ENCODE results near the gene HDAC6.
"Not testable (repeated sequence)": the region's sequence is repeated elsewhere in the genome, so short reads cannot be mapped to it uniquely, and the experiment has no call there.

The HDAC6 gene

DNA sequence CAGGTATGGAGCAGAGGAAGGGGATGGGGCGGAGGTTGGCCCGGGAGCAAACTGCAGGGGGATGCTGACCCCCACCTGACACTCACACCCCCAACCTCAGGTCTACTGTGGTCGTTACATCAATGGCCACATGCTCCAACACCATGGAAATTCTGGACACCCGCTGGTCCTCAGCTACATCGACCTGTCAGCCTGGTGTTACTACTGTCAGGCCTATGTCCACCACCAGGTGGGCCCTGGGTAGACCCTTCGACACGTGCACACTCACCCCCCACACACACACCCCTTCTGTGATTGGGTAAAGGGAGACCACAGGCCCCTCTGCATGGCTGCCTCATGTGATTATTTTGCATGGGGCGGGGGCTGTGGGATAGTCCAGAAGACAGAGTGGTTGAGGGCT is 22.2 kb downstream of the HDAC6 start:
- no peak for DNase-seq (ENCODE audit: low spot score)

DNA sequence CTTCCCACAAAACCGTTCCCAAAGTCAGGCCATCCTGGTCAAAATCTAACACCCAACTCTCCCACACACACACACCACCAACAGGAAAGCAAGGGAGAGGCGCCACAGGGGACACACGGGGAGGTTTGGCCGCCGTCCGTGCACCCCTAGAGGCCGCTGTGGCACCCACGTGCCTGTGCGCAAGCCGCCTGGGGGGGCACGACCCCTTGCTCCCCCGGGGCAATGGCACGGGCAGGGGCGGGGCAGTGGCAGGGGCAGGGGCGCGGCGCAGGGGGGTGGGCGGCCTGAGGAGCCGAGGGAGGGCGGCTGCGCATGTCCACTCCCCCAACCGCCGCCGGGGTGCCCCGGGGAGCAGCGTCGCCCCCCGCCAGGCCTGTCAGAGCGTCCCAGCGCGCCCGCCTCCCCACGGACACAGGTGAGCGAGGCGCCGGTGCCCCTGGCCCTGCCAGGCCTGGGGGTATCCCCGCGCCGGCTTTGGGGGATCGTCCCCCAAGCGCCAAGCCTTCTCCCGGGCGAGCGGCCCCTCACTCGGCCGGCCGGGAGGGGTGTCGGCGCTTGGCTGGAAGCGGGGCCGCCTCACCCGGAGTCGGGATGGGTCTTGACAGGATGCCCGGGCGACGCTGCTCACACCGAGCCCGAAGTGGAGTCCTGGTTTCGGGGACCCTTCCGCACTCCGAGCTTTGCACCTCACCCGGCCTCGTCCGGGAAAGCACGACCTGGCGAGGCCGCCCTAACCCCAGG is 24.4 kb downstream of the HDAC6 start, which contains the start of gene ERAS:
Gene ERAS (plus strand): TSS at position 379 of the 741 bp plus-strand sequence. CDS start 2,611 bp downstream, outside the sequence.
- DNase-seq (ENCODE audit: low spot score), result no peak

DNA sequence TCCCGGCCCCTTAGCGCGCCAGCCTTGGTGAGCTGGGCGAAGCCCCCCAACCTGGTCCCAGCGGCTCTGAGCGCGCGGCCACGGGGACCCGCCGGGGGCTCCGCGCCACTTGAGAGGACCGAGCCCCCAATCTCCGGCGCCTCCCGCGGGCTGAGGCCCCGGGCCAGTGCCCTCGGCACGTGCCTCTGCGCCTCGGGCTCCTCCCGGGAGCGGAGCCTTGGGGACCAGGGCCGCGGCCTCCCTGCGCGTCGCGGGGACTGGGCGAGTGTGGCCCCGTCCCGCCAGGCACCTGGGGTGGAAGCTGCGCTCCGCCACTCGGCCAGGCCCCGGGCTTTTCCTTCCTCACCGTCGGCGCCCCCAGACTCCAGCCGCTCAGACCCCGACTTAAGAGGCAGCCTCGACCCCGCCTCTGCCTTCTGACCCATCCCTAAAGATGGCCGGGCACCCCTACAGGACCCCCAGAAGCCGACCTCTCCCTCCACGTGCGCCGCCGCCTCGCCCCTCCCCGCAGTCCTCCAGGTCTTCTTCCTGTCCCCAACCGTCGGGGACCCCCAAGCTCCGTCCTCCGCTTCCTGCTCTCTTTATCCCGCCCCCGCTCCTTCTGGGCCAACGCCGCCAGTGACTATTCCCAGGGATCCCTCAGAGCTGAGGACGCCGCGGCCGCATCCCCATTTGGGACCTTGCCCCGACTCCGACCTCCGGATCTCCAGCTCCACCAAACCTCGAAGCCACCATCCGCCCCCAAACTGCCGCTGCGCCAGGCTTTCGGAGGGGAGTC is 25.2 kb downstream of the HDAC6 start:
- DNase-seq (ENCODE audit: low spot score), result no peak

DNA sequence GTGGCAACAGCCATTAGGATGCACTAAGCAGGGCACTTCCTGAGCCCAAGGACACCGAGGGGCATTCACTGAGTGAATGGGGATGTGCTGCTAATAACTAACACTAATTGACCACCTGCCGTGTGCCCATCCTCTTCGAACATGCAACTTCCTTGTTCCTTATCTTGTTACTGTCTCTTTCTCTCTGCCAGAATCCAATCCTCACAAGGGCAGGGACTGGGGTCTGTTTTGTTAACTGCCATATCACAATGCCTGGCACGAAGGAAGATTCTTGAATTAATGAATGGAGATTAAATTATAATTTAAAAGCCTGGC is 25.7 kb downstream of the HDAC6 start:
- DNase-seq (ENCODE audit: low spot score), result no peak

DNA sequence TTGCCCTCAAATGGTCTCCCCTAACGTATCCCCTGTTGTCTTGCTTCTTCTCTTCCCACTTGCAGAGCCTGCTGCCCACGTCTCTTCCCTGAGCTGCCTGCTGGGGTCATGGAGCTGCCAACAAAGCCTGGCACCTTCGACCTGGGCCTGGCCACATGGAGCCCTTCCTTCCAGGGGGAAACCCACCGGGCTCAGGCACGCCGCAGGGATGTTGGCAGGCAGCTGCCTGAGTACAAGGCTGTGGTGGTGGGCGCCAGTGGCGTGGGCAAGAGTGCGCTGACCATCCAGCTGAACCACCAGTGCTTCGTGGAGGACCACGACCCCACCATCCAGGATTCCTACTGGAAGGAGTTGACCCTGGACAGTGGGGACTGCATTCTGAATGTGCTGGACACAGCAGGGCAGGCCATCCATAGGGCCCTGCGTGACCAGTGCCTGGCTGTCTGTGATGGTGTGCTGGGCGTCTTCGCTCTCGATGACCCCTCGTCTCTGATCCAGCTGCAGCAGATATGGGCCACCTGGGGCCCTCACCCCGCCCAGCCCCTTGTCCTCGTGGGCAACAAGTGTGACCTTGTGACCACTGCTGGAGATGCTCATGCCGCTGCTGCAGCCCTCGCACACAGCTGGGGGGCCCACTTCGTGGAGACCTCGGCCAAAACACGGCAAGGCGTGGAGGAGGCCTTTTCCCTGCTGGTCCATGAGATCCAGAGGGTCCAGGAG is 27.3 kb downstream of the HDAC6 start:
- DNase-seq (ENCODE audit: low spot score), result no peak

DNA sequence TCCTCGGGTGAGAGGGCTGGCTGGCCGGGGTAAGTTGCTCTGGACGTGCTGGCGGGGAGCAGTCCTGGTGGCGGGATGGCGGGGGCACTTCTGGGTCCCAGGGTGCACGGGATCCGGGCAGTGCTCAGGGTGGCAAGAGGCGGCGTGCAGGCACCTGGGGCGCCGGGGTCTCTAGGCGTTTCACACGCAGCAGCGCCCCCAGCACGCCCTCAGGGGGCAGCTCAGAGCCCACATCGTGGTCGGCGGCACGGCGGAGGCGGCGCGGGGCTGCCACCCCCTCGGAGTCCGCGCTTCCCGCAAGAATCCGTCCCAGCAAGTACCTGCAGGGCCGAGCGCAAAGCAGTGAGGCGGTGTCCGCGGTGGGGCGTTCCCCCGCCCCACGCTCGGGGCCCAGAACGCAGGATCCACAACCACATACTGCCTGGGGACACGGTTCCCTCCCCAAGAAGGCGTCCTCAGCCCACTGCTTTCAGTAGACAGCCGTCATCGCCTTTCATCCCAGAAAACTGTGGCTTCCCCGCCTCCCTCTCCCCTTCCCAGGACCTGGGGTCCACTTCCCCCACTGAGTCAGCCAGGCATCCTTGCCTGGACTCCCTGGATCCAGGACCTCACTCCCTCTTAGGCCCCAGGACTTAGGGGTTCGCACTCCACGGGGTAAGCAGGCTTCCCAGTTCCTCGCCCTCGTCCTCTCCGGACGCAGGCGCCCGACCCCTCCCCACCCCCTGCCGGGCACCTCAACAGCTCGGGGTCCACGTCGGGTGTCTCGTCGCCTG is 29.5 kb downstream of the HDAC6 start:
- DNase-seq (ENCODE audit: low spot score), result no peak

DNA sequence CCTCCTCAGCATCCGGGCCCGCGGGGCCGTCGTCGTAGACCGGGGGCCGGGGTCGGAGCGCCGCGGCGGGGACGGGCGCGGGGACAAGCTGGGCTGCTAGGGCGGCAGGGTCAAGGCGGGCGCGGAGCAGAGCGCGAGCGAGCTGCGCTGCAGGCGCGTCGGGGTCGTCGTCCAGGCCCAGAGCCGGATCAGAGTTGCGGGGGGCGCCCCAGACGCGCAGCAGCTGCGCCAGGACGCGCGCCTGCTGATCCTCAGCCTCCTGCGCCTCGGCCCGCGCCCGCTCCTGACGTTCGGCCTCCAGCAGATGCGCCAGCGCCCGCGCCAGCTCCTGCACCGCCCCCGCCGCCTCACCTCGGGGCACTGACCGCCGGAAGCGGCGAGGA is 30.0 kb downstream of the HDAC6 start:
- DNase-seq (ENCODE audit: low spot score), result no peak

DNA sequence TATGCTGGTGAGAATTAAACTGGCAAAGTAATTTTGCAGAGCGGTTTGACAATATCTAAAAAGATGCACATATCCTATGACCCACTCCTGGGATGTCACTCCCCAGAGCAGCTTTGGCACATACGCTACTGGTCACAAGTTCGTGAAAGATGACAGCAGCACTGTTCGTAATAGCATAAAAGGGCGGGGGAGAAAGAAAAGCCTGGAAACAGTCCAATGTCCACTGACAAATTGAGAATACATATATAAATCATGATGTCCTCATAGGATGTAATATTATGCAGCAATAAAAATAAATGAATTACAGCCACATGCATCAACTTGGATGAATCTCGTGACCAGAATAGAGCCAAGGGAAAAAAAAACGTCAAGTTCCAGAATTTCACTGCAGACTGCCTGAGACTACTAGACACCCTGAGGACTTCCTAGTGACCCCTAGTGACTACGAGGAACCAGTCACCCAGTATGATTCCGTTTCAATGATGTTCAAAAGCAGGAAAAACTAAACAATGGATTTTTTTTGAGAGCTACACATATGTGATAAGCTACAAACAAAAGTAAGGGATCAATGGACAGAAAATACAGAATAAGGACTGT is 31.8 kb downstream of the HDAC6 start:
- DNase-seq (ENCODE audit: low spot score), result peak; percentile 11

DNA sequence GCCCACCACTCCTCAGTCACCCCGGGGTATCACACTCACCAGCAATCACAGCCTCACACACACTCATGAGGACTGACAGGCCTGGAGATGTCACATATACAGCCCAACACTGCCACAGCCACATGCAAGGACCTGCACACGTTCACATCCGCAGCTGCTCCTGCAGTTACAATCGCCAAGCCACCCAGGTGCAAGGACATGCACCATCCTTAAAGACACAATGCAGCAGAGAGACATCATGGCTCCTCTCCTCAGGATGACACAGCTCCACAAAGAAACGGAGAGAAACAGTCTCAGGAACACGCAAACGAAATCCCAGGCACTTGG is 32.5 kb downstream of the HDAC6 start:
- DNase-seq (ENCODE audit: low spot score), result no peak

DNA sequence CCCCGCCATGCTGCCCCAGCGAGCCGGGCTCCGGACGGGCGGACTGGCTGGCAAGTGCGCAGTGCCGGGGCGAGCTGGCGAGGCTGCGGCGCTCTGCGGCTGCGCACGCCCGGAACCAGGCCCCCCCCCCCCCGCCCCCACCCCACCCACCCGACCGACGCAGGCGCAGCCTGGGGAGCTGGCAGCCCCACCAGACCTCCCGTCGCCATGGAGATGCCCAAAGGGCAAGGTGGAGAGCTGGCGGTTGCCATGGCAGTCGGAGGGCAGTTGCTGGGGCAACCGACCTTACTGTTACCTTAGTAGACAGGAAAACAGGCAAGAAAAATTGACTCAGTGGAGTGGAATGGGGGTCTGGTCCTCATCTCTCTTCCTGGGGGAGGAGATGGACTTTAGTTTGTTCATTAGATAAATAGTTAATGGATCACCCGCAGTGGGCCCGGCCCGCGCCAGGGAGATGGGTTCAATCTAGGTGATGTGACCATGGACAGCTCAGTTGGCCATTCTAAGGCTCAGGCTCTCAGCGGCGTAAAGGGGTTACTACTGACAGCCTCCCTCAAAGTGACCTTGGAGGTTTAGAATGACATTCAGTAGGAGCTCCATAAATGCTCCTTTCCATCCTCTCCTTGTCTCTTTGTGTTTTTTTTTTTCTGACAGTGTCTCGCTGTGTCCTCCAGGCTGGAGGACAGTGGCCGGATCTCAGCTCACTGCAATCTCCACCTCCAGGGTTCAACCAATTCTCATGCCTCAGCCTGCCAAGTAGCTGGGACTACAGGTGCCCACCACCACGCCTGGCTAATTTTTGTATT is 33.9 kb downstream of the HDAC6 start, which contains the start of gene PCSK1N:
Gene PCSK1N (minus strand): TSS at position 87 of the 806 bp plus-strand sequence. CDS start 78 bp downstream, at position 9.
- no peak for DNase-seq (ENCODE audit: low spot score)

DNA sequence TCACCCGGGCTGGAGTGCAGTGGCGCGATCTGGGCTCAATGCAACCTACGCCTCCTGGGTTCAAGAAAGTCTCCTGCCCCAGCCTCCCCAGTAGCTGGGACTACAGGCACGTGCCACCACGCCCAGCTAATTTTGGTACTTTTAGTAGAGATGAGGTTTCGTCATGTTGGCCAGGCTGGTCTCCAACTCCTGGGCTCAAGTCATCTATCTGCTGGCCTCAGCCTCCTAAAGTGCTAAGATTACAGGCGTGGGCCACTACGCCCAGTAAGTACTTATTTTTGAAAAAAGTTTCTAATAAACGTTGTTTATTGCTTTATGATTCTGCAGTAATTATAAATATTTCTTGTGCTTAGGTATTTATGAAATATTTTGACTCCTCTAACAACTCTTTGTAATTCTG is 37.8 kb downstream of the HDAC6 start:
- no peak for DNase-seq (ENCODE audit: low spot score)

DNA sequence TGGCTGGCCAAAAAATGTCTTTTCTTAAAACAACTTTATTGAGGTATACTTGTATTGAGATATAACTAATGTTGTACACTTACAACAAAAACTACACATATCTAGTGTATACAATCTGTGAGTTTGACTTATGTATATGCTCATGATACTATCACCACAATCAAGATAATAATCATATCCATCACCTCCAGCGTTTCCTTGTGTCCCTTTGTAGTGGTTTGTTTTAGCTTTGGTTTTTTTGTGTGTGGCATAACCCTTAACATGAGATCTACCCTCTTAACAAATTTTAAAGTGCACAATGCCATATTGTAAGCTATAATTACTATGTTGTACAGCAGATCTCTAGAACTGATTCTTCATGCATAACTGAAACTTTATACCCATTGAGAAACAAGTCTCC is 47.0 kb downstream of the HDAC6 start:
- DNase-seq (ENCODE audit: low spot score), result no peak

DNA sequence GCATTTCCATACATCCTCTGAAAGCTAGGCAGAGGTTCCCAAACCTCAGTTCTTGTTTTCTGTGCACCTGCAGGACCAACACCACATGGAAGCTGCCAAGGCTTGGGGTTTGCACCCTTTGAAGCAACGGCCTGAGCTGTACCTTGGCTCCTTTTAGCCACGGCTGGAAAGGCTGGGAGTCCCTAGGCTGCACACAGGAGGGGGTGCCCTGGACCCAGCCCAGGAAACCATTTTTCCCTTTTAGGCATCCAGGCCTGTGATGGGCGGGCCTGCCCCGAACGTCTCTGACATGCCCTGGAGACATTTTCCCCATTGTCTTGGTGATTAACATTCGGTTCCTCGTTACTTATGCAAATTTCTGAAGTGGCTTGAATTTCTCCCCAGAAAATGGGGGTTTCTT is 51.0 kb downstream of the HDAC6 start:
- DNase-seq (ENCODE audit: low spot score), result no peak

DNA sequence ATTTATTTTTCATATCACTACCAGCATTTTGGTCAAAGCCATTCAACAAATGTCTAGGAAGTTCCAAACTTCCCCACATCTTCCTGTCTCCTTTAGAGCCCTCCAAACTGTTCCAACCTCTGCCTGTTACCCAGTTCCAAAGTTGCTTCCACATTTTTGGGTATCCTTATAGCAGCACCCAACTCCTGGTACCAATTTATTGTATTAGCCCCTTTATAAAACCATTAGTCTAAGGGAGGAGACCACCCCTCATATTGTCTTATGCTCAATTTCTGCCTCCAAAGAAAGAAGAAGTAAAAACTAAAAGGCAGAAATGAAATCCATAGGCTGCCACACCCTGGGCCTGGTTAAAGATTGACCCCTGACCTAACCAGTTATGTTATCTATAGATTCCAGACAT is 51.6 kb downstream of the HDAC6 start:
- DNase-seq (ENCODE audit: low spot score), result not testable (repeated sequence)

DNA sequence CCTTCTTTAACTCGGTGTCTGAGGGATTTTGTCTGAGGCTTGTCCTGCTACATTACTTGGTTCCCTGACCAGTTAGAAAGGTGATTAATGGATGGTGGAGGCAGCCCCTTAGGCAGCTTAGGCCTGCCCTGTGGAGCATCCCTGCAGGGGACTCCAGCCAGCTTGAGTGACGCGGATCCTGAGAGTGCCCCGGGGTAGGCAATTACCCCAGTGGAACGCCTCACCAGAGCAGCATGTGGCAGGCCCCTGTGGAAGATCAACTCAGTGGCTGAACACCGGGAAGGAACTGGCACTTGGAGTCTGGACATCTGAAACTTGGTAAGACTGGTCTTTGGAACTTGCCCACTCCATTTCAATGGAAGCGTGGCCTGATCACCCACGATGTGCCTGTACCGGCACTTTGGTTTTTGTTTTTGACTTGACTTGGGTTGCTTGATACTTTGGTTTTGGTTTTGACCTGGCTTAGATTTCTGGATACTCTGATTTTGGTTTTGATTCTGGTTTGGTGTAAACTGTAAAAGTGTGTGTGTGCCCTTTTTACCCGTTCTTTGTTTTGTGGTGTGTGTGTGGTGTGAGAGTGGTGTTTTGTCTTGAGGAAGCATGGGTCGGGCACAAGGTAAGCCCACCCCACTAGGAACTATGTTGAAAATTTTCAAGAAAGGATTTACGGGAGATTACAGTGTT is 52.4 kb downstream of the HDAC6 start:
- DNase-seq (ENCODE audit: low spot score), result not testable (repeated sequence)

DNA sequence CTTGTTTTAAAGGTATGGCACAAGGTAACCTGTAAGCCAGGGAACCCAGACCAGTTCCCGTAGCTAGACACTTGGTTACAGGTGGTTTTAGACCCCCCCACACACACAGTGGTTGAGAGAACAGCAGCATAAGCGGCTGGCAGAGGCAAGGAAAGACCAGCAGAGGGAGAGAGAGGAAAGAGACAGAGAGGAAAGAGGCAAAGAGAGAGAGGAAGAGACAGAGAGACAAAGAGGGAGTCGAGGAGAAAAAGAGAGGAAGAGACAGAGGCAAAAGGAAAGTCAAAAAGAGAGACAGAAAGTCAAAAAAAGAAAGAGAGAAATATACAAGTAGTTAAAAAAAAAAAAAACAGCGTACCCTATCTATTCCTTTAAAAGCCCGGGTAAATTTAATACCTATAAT is 53.0 kb downstream of the HDAC6 start:
- no peak for DNase-seq (ENCODE audit: low spot score)

DNA sequence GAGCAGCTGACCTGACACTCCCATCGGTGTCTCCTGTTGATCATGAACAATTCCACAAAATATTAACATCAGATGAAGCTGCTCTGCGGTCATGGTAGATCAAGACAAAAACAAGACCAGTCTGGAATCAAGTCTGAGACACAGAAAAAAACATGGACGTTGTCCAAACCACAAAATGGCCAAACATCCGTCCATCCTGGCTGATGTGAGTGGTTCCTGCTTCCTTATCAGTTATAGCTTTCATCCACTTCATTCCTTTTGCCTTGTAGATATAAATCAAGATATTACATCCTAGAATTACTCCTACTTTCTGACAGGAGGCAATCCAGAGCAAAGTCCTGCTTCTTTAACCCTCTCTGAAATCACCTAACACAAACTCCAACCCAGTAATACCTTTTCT is 62.3 kb downstream of the HDAC6 start:
- DNase-seq (ENCODE audit: low spot score), result no peak

DNA sequence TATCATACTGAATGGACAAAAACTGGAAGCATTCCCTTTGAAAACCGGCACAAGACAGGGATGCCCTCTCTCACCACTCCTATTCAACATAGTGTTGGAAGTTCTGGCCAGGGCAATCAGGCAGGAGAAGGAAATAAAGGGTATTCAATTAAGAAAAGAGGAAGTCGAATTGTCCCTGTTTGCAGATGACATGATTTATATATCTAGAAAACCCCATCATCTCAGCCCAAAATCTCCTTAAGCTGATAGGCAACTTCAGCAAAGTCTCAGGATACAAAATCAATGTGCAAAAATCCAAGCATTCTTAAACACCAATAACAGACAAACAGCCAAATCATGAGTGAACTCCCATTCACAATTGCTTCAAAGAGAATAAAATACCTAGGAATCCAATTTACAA is 70.2 kb downstream of the HDAC6 start:
- DNase-seq (ENCODE audit: low spot score), result not testable (repeated sequence)

Data from RKO (cell line).